Brain microvascular endothelial cell (primary cell): ENCODE data around the gene EMILIN3.

Source experiments
- DNase-seq: peaks from one replicate; pipeline ENCODE4 v3.0.0-alpha.2; 2020
- H3K27ac ChIP-seq: fragments of 250-450 bp; sonication (Bioruptor Pico); 2 replicates; pipeline ENCODE4 v1.5.1; 2020; ENCODE audit warnings: mild to moderate bottlenecking, moderate library complexity
- H3K27me3 ChIP-seq: fragments of 250-450 bp; sonication (Bioruptor Pico); replicated peaks from 2 replicates; pipeline ENCODE4 v1.5.1; 2020; ENCODE audit warnings: mild to moderate bottlenecking
- H3K36me3 ChIP-seq: fragments of 250-450 bp; sonication (Bioruptor Pico); replicated peaks from 2 replicates; pipeline ENCODE4 v1.5.1; 2020; ENCODE audit warnings: mild to moderate bottlenecking
- H3K4me3 ChIP-seq: 2 replicates; pipeline ENCODE4 v1.5.1; 2011; ENCODE audit warnings: low read depth, mild to moderate bottlenecking, control low read depth, low read length, moderate library complexity
- in situ Hi-C: cut with HindIII; loops from 2 replicates; pipeline ENCODE4 v1.10.0; 2017; ENCODE audit warnings: low sequenced_read_pairs, low pct_ligation_motif_present
- TF ChIP-seq, protein P1 (sequence below): IDR thresholded peaks from 2 replicates; pipeline ENCODE4 v1.5.1; 2011; ENCODE audit warnings: low read depth, mild to moderate bottlenecking, moderate library complexity, low read length, control low read depth, inconsistent platforms; ENCODE audit errors: missing control alignments

The EMILIN3 gene

DNA sequence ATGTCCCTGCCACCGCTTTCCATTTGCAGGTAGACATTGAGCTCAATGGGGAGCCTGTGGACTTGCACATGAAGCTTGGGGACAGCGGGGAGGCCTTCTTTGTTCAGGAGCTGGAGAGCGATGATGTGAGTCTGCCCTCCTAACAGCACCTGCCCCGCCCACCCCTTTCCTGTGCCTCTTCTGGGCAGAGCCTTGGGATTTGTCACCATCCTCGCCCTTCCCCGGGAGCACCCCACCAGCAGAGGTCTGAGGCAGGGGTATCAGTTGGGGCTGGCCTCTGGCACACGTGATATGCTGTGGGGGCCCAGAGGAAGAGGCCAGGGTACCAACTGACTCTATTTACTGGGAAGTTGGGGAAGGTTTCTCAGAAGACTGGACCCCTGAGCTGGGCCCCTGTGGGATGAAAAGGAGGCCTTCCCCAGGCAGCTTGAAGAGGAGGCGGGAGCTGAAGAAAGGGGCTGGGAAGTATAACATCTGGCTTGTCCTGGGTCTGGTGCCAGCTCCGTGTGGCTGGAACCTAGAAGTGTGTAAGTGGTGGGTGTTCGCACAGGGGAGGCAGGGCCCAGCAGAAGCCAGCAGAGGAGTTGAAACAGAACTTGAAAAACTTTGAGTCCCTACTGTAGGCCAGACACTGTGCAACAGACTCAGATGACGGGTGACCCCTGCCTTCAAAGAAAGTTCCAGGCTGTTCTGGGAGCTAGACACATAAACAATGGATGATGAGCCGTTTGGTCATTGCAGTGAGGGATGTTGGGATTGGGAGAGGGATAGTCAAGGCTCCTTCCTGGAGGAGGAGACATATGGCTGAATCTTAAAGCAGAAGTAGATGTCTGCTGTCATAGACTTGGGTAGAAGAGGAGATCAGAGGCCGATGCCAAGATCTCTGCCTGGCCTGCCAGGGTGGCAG, 18.8 kb downstream of the EMILIN3 start:
- H3K27ac ChIP-seq = no peak overlapping the region
- TF ChIP-seq, protein P1, sequence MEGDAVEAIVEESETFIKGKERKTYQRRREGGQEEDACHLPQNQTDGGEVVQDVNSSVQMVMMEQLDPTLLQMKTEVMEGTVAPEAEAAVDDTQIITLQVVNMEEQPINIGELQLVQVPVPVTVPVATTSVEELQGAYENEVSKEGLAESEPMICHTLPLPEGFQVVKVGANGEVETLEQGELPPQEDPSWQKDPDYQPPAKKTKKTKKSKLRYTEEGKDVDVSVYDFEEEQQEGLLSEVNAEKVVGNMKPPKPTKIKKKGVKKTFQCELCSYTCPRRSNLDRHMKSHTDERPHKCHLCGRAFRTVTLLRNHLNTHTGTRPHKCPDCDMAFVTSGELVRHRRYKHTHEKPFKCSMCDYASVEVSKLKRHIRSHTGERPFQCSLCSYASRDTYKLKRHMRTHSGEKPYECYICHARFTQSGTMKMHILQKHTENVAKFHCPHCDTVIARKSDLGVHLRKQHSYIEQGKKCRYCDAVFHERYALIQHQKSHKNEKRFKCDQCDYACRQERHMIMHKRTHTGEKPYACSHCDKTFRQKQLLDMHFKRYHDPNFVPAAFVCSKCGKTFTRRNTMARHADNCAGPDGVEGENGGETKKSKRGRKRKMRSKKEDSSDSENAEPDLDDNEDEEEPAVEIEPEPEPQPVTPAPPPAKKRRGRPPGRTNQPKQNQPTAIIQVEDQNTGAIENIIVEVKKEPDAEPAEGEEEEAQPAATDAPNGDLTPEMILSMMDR = no peak
- DNase-seq = no peak
- H3K36me3 ChIP-seq = no peaks in the 10 kb centered on the region
- no peak overlapping the region for H3K4me3 ChIP-seq
- H3K27me3 ChIP-seq = no peaks in the 10 kb centered on the region
- in situ Hi-C loops = no loop called here

DNA sequence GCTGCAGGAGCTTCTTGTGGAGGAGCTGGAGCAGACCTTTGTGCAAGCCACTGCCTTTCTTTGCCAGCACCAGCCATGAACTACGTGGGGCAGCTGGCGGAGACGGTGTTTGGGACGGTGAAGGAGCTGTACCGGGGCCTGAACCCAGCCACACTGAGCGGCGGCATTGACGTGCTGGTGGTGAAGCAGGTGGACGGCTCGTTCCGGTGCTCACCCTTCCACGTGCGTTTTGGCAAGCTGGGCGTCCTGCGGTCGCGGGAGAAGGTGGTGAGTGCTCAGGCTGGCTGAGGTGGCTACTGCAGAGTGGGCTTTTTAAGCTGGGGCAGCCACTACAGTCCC, 20.9 kb downstream of the EMILIN3 start:
- TF ChIP-seq, protein P1 = no peak
- H3K4me3 ChIP-seq = no peak overlapping the region
- no peak for DNase-seq
- H3K27me3 ChIP-seq = no peaks in the 10 kb centered on the region
- H3K36me3 ChIP-seq = no peaks in the 10 kb centered on the region
- H3K27ac ChIP-seq = no peak overlapping the region
- in situ Hi-C loops = no loop called here

DNA sequence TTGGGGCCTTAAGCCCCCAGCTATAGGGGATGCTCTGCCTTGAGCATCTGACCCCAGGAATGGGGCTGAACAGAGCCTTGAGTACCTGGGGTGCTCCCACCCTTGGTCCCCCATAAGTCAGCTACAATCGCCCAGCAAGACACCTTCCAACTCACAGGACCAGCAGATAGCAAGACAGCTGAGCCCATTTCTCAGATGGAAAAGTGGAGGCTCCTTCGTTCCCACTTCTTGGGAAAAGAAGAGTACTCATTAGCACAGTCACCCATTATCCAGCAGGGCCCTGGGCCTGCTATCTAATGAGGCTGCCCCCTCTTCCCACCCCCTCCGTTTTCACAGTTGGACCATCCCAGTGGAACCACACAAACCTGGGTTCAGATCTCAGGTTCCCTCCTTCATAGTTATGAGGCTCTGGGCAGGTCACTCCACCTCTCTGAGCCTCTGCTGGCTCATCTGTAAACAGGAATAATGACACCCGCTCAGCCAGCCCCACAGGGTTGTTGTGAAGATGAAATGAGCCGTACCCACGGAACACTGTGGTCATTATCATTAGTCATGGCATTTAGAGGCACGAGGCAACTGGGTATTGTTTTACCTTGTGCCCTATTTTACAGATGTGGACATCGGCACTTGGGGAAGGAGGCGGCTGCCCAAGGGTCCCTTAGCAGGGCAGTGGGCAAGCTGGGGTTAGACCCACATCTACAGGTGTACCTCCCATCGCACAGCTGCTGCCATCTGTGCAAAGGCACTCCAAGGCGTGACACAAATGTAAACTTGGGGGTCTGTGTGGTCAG, 21.5 kb downstream of the EMILIN3 start:
- Histone ChIP-seq H3K36me3 (no peaks in the 10 kb centered on the region), H3K4me3 (no peak overlapping the region), H3K27ac (no peak overlapping the region), H3K27me3 (no peaks in the 10 kb centered on the region)
- TF ChIP-seq, protein P1 = no peak
- in situ Hi-C loops = no loop called here
- no peak for DNase-seq

DNA sequence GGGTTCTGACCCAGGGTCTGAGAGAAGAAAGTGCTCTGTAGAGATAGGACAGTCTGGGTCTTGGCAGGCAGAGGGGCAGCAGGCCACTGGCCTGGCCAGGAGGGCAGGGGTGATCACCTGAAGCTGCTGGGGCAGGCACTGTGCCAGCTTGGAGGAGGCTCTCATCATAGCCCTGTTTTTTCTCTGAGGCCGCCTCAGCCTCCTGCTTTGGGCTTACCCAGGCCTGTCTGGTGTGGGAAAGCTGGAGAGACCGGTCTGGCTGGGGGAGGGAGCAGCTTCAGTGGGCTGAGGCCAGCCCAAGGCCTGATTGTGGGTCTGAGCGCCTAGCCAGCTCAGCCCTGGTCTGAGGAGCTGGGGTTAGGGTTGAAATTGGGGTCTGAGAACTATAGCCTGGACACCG, 22.1 kb downstream of the EMILIN3 start:
- H3K27ac ChIP-seq = no peak overlapping the region
- TF ChIP-seq, protein P1 = no peak
- no peaks in the 10 kb centered on the region for H3K27me3 ChIP-seq
- no peak overlapping the region for H3K4me3 ChIP-seq
- no peaks in the 10 kb centered on the region for H3K36me3 ChIP-seq
- DNase-seq = no peak
- in situ Hi-C loops = no loop called here

DNA sequence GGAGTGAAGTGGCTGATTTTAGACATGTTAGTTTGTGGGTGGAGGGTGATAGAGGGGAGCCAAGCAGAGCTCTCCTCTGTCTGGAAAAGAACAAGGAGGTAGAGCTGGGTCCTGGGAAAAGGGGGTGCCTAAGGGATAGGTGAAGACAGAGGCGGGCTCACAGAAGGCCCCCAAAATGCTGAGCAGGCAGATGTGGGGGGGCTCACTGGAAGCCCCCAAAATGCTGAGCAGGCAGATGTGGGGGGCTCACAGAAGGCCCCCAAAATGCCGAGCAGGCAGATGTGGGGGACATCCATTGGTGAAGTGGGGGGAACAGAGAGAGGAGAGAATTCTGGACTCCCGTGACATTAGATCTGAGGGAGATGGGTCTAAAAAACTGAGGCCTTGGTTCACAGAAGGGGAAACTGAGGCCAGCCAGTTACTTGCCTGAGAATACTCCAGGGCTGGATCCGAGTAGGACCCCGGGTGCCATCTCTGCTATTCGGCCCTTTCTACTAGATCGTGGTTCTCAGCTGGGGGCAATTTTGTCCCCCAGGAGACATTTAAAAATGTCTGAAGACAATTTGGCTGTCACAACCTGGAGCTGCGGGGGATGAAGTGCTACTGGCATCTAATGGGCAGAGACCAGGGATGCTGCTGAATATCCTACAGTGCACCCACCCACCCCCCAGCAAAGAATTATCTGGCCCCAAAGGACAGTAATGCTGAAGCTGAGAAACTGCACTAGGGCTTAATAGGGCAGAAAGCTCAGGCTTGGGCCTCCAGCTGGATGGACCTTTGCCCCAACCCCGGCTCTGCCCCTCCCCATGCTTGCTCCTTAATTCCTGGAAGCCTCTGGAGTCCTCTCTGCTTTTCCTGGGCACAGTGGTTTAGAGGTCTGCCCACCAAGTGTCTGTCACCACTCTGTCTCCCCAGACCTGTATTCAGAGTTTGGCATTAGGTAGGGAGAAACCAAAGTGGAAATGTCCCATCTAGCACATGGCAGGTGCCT, 23.8 kb downstream of the EMILIN3 start:
- Histone ChIP-seq H3K4me3 (no peak overlapping the region), H3K36me3 (no peaks in the 10 kb centered on the region), H3K27ac (no peak overlapping the region), H3K27me3 (no peaks in the 10 kb centered on the region)
- in situ Hi-C loops = no loop called here
- no peak for DNase-seq
- TF ChIP-seq, protein P1 = no peak
